SU-DHL-6 (cell line): Measurements from ENCODE around the gene RABGEF1.
"Not testable (repeated sequence)": the region's sequence is repeated elsewhere in the genome, so short reads cannot be mapped to it uniquely, and the experiment has no call there.

Source experiments
- EZH2phosphoT487 ChIP-seq: fragments of 200-600 bp; sonication (generic), shearing (Covaris generic); conservative IDR thresholded peaks from 2 replicates; pipeline ENCODE4 v1.6.1; 2018; ENCODE audit warnings: mild to moderate bottlenecking, antibody characterized with exemption, low read length, moderate library complexity, mixed read lengths
- TF ChIP-seq, protein P1 (sequence below): fragments of 200-600 bp; sonication (generic); IDR thresholded peaks from one replicate; pipeline ENCODE4 v1.5.1; 2017; ENCODE audit warnings: antibody characterized with exemption, mild to moderate bottlenecking, low read length, moderate library complexity; ENCODE audit not compliant: insufficient read depth, poor library complexity, severe bottlenecking

GRCh38 chr7:66830976-66831375 is 90.4 kb downstream of the RABGEF1 start:
- TF ChIP-seq, protein P1, sequence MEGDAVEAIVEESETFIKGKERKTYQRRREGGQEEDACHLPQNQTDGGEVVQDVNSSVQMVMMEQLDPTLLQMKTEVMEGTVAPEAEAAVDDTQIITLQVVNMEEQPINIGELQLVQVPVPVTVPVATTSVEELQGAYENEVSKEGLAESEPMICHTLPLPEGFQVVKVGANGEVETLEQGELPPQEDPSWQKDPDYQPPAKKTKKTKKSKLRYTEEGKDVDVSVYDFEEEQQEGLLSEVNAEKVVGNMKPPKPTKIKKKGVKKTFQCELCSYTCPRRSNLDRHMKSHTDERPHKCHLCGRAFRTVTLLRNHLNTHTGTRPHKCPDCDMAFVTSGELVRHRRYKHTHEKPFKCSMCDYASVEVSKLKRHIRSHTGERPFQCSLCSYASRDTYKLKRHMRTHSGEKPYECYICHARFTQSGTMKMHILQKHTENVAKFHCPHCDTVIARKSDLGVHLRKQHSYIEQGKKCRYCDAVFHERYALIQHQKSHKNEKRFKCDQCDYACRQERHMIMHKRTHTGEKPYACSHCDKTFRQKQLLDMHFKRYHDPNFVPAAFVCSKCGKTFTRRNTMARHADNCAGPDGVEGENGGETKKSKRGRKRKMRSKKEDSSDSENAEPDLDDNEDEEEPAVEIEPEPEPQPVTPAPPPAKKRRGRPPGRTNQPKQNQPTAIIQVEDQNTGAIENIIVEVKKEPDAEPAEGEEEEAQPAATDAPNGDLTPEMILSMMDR: not testable (repeated sequence)
- not testable (repeated sequence) for TF ChIP-seq EZH2phosphoT487
